ENCODE measurements around the gene ZNF358.

Gene ZNF358

GRCh38 chr19:7492558-7492957 lies 23.3 kb upstream of the ZNF358 start:
- Histone ChIP-seq H3K4me3 (IDR thresholded peaks at IDR 0.05; ENCODE audit: insufficient read depth, low read depth, low read length) (no peak overlapping the region), H3K27ac (no peak overlapping the region), H3K4me2 (no peak overlapping the region), H2AFZ (ENCODE audit: low read depth) (no peak overlapping the region), H3K4me1 (ENCODE audit: low read depth, poor library complexity, severe bottlenecking) (no peaks in the 10 kb centered on the region), H3K36me3 (ENCODE audit: insufficient read depth) (no peaks in the 10 kb centered on the region), H4K20me1 (ENCODE audit: insufficient read depth) (no peaks in the 10 kb centered on the region), H3K27me3 (ENCODE audit: insufficient read depth, low read depth) (peaks cover 21% of the 10 kb centered on the region), H3K79me2 (ENCODE audit: insufficient read depth, low read depth) (no peaks in the 10 kb centered on the region), H3K9ac (no peak overlapping the region)
- TF ChIP-seq CTCF (conservative IDR thresholded peaks at IDR 0.05; ENCODE audit: low read depth, low read length), result no peak

GRCh38 chr19:7494416-7495098 lies 21.3 kb upstream of the ZNF358 start:
- Histone ChIP-seq H3K36me3 (ENCODE audit: insufficient read depth) (no peaks in the 10 kb centered on the region), H4K20me1 (ENCODE audit: insufficient read depth) (no peaks in the 10 kb centered on the region), H3K27me3 (ENCODE audit: insufficient read depth, low read depth) (peaks cover 23% of the 10 kb centered on the region), H3K4me3 (IDR thresholded peaks at IDR 0.05; ENCODE audit: insufficient read depth, low read depth, low read length) (no peak overlapping the region), H3K79me2 (ENCODE audit: insufficient read depth, low read depth) (no peaks in the 10 kb centered on the region), H3K4me1 (ENCODE audit: low read depth, poor library complexity, severe bottlenecking) (no peaks in the 10 kb centered on the region), H3K9ac (no peak overlapping the region), H2AFZ (ENCODE audit: low read depth) (no peak overlapping the region), H3K4me2 (no peak overlapping the region), H3K27ac (no peak overlapping the region)
- no peak for TF ChIP-seq CTCF (conservative IDR thresholded peaks at IDR 0.05; ENCODE audit: low read depth, low read length)

- Histone ChIP-seq H4K20me1 (ENCODE audit: insufficient read depth) (no peaks in the 10 kb centered on the region), H3K4me2 (no peak overlapping the region), H3K4me1 (ENCODE audit: low read depth, poor library complexity, severe bottlenecking) (no peaks in the 10 kb centered on the region), H3K36me3 (ENCODE audit: insufficient read depth) (no peaks in the 10 kb centered on the region), H3K4me3 (IDR thresholded peaks at IDR 0.05; ENCODE audit: insufficient read depth, low read depth, low read length) (no peak overlapping the region), H3K27ac (no peak overlapping the region), H3K9ac (no peak overlapping the region), H3K79me2 (ENCODE audit: insufficient read depth, low read depth) (no peaks in the 10 kb centered on the region), H3K27me3 (ENCODE audit: insufficient read depth, low read depth) (peaks cover 21% of the 10 kb centered on the region), H2AFZ (ENCODE audit: low read depth) (no peak overlapping the region)
- TF ChIP-seq CTCF (conservative IDR thresholded peaks at IDR 0.05; ENCODE audit: low read depth, low read length), result no peak
Measured at GRCh38 chr19:7497292-7497691, 18.6 kb upstream of the ZNF358 start.

GRCh38 chr19:7500811-7501450 lies 15.0 kb upstream of the ZNF358 start:
- Histone ChIP-seq H3K79me2 (ENCODE audit: insufficient read depth, low read depth) (no peaks in the 10 kb centered on the region), H4K20me1 (ENCODE audit: insufficient read depth) (no peaks in the 10 kb centered on the region), H2AFZ (ENCODE audit: low read depth) (no peak overlapping the region), H3K4me3 (IDR thresholded peaks at IDR 0.05; ENCODE audit: insufficient read depth, low read depth, low read length) (no peak overlapping the region), H3K4me2 (no peak overlapping the region), H3K36me3 (ENCODE audit: insufficient read depth) (no peaks in the 10 kb centered on the region), H3K4me1 (ENCODE audit: low read depth, poor library complexity, severe bottlenecking) (peaks cover 8% of the 10 kb centered on the region), H3K9ac (no peak overlapping the region), H3K27ac (no peak overlapping the region), H3K27me3 (ENCODE audit: insufficient read depth, low read depth) (peaks cover 16% of the 10 kb centered on the region)
- TF ChIP-seq CTCF (conservative IDR thresholded peaks at IDR 0.05; ENCODE audit: low read depth, low read length), result no peak

Data from KMS-11 (cell line).